IMR-90 (cell line): ENCODE results near the gene TTI1. TPM values are rescaled to one million over a fixed set of nuclear protein-coding genes. Genes with fewer than 3 reads are reported as not detected.

ENCODE experiments used
- ATAC-seq: fragments of 200-7000 bp; cut with Tn5 transposase; 2 replicates; pipeline ENCODE4 v1.9.1; 2020; ENCODE audit warnings: low read depth, mild to moderate bottlenecking, moderate library complexity
- BruUV-seq: library from RNA; stranded (reverse); fragments of 400-500 nt; replicated peaks from 2 replicates; lab custom pipeline; 2021; lab: Mats Ljungman, UMichigan
- CTCF ChIA-PET: fragments of 300-600 bp; formaldehyde crosslinking; extraction: SDS; loops from one replicate; lab custom pipeline; 2021; ENCODE audit warnings: antibody characterized with exemption; lab: Yijun Ruan, JAX
- POLR2A ChIA-PET: fragments of 300-600 bp; sonication (Branson Sonifier 250); formaldehyde crosslinking; loops from one replicate; lab custom pipeline; 2022; ENCODE audit warnings: antibody characterized with exemption; ENCODE audit not compliant: unreplicated experiment; lab: Charles Lee
- DNase-seq: peaks from one replicate; pipeline ENCODE4 v3.0.0; 2013
- H2AFZ ChIP-seq: replicated peaks from 2 replicates; pipeline ENCODE3; 2013; ENCODE audit warnings: low read length, mild to moderate bottlenecking; ENCODE audit not compliant: poor library complexity
- H2AK5ac ChIP-seq: 2 replicates; pipeline ENCODE4 v1.6.1; 2013; ENCODE audit warnings: low read depth, low read length, inconsistent platforms
- H2AK9ac ChIP-seq: replicated peaks from 2 replicates; pipeline ENCODE3; 2013; ENCODE audit warnings: mild to moderate bottlenecking, low read depth, low read length, moderate library complexity; ENCODE audit not compliant: poor library complexity
- H2BK120ac ChIP-seq: 2 replicates; pipeline ENCODE4 v1.6.1; 2013; ENCODE audit warnings: low read depth, low read length, inconsistent platforms
- H2BK15ac ChIP-seq: 3 replicates; pipeline ENCODE4 v1.6.1; 2013; ENCODE audit warnings: low read depth, low read length, inconsistent platforms
- H2BK20ac ChIP-seq: 2 replicates; pipeline ENCODE4 v1.6.1; 2013; ENCODE audit warnings: low read depth, mild to moderate bottlenecking, inconsistent platforms, low read length, moderate library complexity
- H2BK5ac ChIP-seq: 2 replicates; pipeline ENCODE4 v1.6.1; 2013; ENCODE audit warnings: mild to moderate bottlenecking, low read depth, low read length, inconsistent platforms; ENCODE audit not compliant: poor library complexity, severe bottlenecking
- H3K14ac ChIP-seq: replicated peaks from 2 replicates; pipeline ENCODE4 v1.6.1; 2013; ENCODE audit warnings: low read depth, low read length, inconsistent platforms
- H3K18ac ChIP-seq: 2 replicates; pipeline ENCODE4 v1.6.1; 2013; ENCODE audit warnings: low read depth, low read length, control low read depth
- H3K23ac ChIP-seq: 2 replicates; pipeline ENCODE4 v1.6.1; 2013; ENCODE audit warnings: low read depth, low read length, inconsistent platforms
- H3K27ac ChIP-seq: 2 replicates; pipeline ENCODE4 v1.5.1; 2013; ENCODE audit warnings: mild to moderate bottlenecking, control low read depth, low read length; ENCODE audit not compliant: insufficient read depth
- H3K27me3 ChIP-seq: 2 replicates; pipeline ENCODE4 v1.6.1; 2013; ENCODE audit warnings: low read length; ENCODE audit not compliant: control insufficient read depth, insufficient read depth
- H3K36me3 ChIP-seq: 2 replicates; pipeline ENCODE4 v1.6.1; 2013; ENCODE audit warnings: low read length, mixed read lengths; ENCODE audit not compliant: control insufficient read depth, insufficient read depth
- H3K4ac ChIP-seq: 2 replicates; pipeline ENCODE4 v1.6.1; 2013; ENCODE audit warnings: low read depth, low read length, inconsistent platforms
- H3K4me1 ChIP-seq: 2 replicates; pipeline ENCODE4 v1.6.1; 2013; ENCODE audit warnings: low read length, mixed read lengths; ENCODE audit not compliant: control insufficient read depth, insufficient read depth
- H3K4me2 ChIP-seq: 2 replicates; pipeline ENCODE4 v1.6.1; 2013; ENCODE audit warnings: low read depth, mild to moderate bottlenecking, control low read depth, low read length, moderate library complexity
- H3K4me3 ChIP-seq: 2 replicates; pipeline ENCODE4 v1.5.1; 2013; ENCODE audit warnings: low read depth, mild to moderate bottlenecking, control low read depth, low read length, moderate library complexity; ENCODE audit not compliant: insufficient read depth
- H3K56ac ChIP-seq: 2 replicates; pipeline ENCODE4 v1.6.1; 2013; ENCODE audit warnings: low read length, inconsistent platforms; ENCODE audit not compliant: insufficient read depth; ENCODE audit errors: extremely low read depth
- H3K79me1 ChIP-seq, 2 experiments: 2 replicates each; pipeline ENCODE4 v1.6.1; 2013; ENCODE audit warnings: low read length in 2 of 2, inconsistent platforms in 1 of 2, low read depth in 1 of 2
- H3K9ac ChIP-seq: 2 replicates; pipeline ENCODE4 v1.6.1; 2013; ENCODE audit warnings: low read depth, low read length, control low read depth
- H3K9me1 ChIP-seq: 2 replicates; pipeline ENCODE4 v1.6.1; 2013; ENCODE audit warnings: low read length, inconsistent platforms; ENCODE audit not compliant: insufficient read depth
- H3K9me3 ChIP-seq: 2 replicates; pipeline ENCODE4 v1.6.1; 2013; ENCODE audit warnings: low read length; ENCODE audit not compliant: control insufficient read depth, insufficient read depth
- H4K20me1 ChIP-seq: 2 replicates; pipeline ENCODE4 v1.6.1; 2013; ENCODE audit warnings: low read length, inconsistent platforms; ENCODE audit not compliant: insufficient read depth
- H4K5ac ChIP-seq: 2 replicates; pipeline ENCODE4 v1.6.1; 2013; ENCODE audit warnings: mild to moderate bottlenecking, low read depth, low read length, control low read depth
- H4K8ac ChIP-seq, 2 experiments: 2 replicates each; pipeline ENCODE4 v1.6.1; 2013; ENCODE audit warnings: low read depth in 2 of 2, low read length in 2 of 2, control low read depth in 1 of 2, inconsistent platforms in 1 of 2
- H4K91ac ChIP-seq: 2 replicates; pipeline ENCODE4 v1.6.1; 2013; ENCODE audit warnings: low read depth, low read length, inconsistent platforms; ENCODE audit not compliant: insufficient read depth
- BHLHE40 ChIP-seq: fragments of 150-350 bp; IDR thresholded peaks from 2 replicates; pipeline ENCODE4 v1.6.1; 2016; ENCODE audit warnings: mild to moderate bottlenecking, low read depth, low read length
- CEBPB ChIP-seq: IDR thresholded peaks from 2 replicates; pipeline ENCODE4 v1.6.1; 2012; ENCODE audit warnings: low read depth, low read length, improper control_type of control experiment
- CHD1 ChIP-seq: IDR thresholded peaks from 2 replicates; pipeline ENCODE4 v1.6.1; 2012; ENCODE audit warnings: low read depth, low read length, improper control_type of control experiment
- CTCF ChIP-seq: conservative IDR thresholded peaks from 2 replicates; pipeline ENCODE4 v1.5.1; 2012; ENCODE audit warnings: mild to moderate bottlenecking, low read depth, low read length, improper control_type of control experiment
- ELK1 ChIP-seq: fragments of 150-350 bp; IDR thresholded peaks from 2 replicates; pipeline ENCODE4 v1.6.1; 2016; ENCODE audit warnings: low read depth, mild to moderate bottlenecking, low read length, moderate library complexity, borderline replicate concordance
- FOS ChIP-seq: fragments of 150-350 bp; IDR thresholded peaks from 2 replicates; pipeline ENCODE4 v1.6.1; 2016; ENCODE audit warnings: low read depth, low read length
- MAFK ChIP-seq: IDR thresholded peaks from 2 replicates; pipeline ENCODE4 v1.6.1; 2012; ENCODE audit warnings: low read depth, low read length, improper control_type of control experiment
- MXI1 ChIP-seq: IDR thresholded peaks from 2 replicates; pipeline ENCODE4 v1.6.1; 2012; ENCODE audit warnings: low read depth, mild to moderate bottlenecking, low read length, moderate library complexity, borderline replicate concordance
- NFE2L2 ChIP-seq: fragments of 150-350 bp; IDR thresholded peaks from 2 replicates; pipeline ENCODE4 v1.6.1; 2016; ENCODE audit warnings: low read depth, mild to moderate bottlenecking, low read length
- POLR2A ChIP-seq: IDR thresholded peaks from 2 replicates; pipeline ENCODE4 v1.6.1; 2012; ENCODE audit warnings: mild to moderate bottlenecking, low read depth, low read length
- RAD21 ChIP-seq: IDR thresholded peaks from 2 replicates; pipeline ENCODE4 v1.6.1; 2012; ENCODE audit warnings: low read length, improper control_type of control experiment
- RFX5 ChIP-seq: IDR thresholded peaks from 2 replicates; pipeline ENCODE4 v1.8.0; 2012; ENCODE audit warnings: low read depth, mild to moderate bottlenecking, low read length, moderate library complexity
- SMC3 ChIP-seq: fragments of 150-350 bp; IDR thresholded peaks from 2 replicates; pipeline ENCODE4 v1.6.1; 2016; ENCODE audit warnings: low read depth, mild to moderate bottlenecking, antibody characterized with exemption, low read length, moderate library complexity
- USF2 ChIP-seq: fragments of 150-350 bp; IDR thresholded peaks from 2 replicates; pipeline ENCODE4 v1.6.1; 2017; ENCODE audit warnings: mild to moderate bottlenecking, antibody characterized with exemption, low read length, low read depth
- WGBS, 2 experiments: methylation state at CpG; one replicate each; pipeline versions ENCODE4 v1.1.5 to v1.1.7; 2013; ENCODE audit warnings: missing lambda C conversion rate in 2 of 2; ENCODE audit not compliant: insufficient read length in 1 of 2; ENCODE audit errors: extremely low coverage in 2 of 2; 5-methylcytosine and 5-hydroxymethylcytosine counted together
- dilution Hi-C: fragments of 300-500 bp; cut with HindIII; formaldehyde crosslinking; loops from one replicate; pipeline ENCODE4 v1.14.3; 2018; ENCODE audit warnings: low sequenced_read_pairs; ENCODE audit not compliant: unreplicated experiment
- in situ Hi-C: fragments of 300-500 bp; cut with MboI; formaldehyde crosslinking; loops from 3 replicates; pipeline ENCODE4 v1.14.3; 2019; ENCODE audit warnings: low sequenced_read_pairs, inconsistent platforms, mixed read lengths
- intact Hi-C: fragments of 100-400 bp; cut with micrococcal nuclease; formaldehyde crosslinking; loops from 2 replicates; pipeline ENCODE4 v1.10.0; 2022
- polyA plus RNA-seq, 3 experiments: library from polyadenylated mRNA; depleted of rRNA; stranded (reverse); fragments of >200 nt; gene quantifications; 2 replicates each; pipeline ENCODE4 v1.2.3, GENCODE V29; 2012; ENCODE audit warnings: low replicate concordance in 1 of 3
- total RNA-seq: library from RNA; depleted of rRNA; stranded (reverse); fragments of >200 nt; gene quantifications from 2 replicates; pipeline ENCODE4 v1.2.3, GENCODE V29; 2012

Gene TTI1
- total and polyA plus RNA-seq, 2 of the 4 experiments (the other 2 are of a cell fraction): 12.5 to 17.6 TPM

GRCh38 chr20:37999526-38000263 is 33.6 kb downstream of the TTI1 start:
- no peak overlapping the region for H2BK5ac ChIP-seq

More at GRCh38 chr20:37999526-38000263, 33.6 kb downstream of the TTI1 start:
- no TSS peak for BruUV-seq
- no peak overlapping the region for H3K9ac ChIP-seq
- intact Hi-C loops (loop anchor here (10.0 kb wide), 1 partner anchor 175 kb away; no protein-coding TSS in a partner anchor), in situ Hi-C loops (no loop called here), dilution Hi-C loops (no loop called here)
- H3K4me2 ChIP-seq: no peak overlapping the region
- TF ChIP-seq CEBPB (no peak), RAD21 (no peak), NFE2L2 (no peak), CTCF (no peak), MAFK (no peak), ELK1 (no peak), SMC3 (no peak), BHLHE40 (no peak), USF2 (no peak), FOS (no peak), RFX5 (no peak), MXI1 (no peak), POLR2A (no peak), CHD1 (no peak)
- no peak overlapping the region; the same call in 1 of the 2 replicates for H3K18ac ChIP-seq
- H3K79me1 ChIP-seq: peaks cover 13 to 23% of the 10 kb centered on the region in 2 experiments
- H2BK120ac ChIP-seq: no peak overlapping the region
- no peak overlapping the region for H2BK20ac ChIP-seq
- H4K5ac ChIP-seq: no peak overlapping the region
- H2AFZ ChIP-seq: no peak overlapping the region
- H4K91ac ChIP-seq: no peak overlapping the region
- 89% methylated on average over 12 of the region's 15 CpGs; no CpG with 5 or more reads in 1 of the 2 experiments for WGBS, 2 experiments
- CTCF ChIA-PET: no interaction called here
- no peaks in the 10 kb centered on the region for H3K27me3 ChIP-seq
- peaks cover 35% of the 10 kb centered on the region for H3K36me3 ChIP-seq
- no peak overlapping the region for H3K4me3 ChIP-seq
- DNase-seq (no peak), ATAC-seq (no peak)
- H3K14ac ChIP-seq: no peak overlapping the region
- H3K56ac ChIP-seq: no peak overlapping the region
- no peak overlapping the region for H2BK15ac ChIP-seq
- H4K8ac ChIP-seq: no peak overlapping the region
- no peak overlapping the region for H3K23ac ChIP-seq
- peaks cover 15% of the 10 kb centered on the region for H4K20me1 ChIP-seq
- peaks cover 18% of the 10 kb centered on the region for H3K4me1 ChIP-seq
- H3K4ac ChIP-seq: no peak overlapping the region
- H2AK9ac ChIP-seq: no peak overlapping the region
- POLR2A ChIA-PET: no interaction called here
- H3K27ac ChIP-seq: no peak overlapping the region
- no peaks in the 10 kb centered on the region for H3K9me3 ChIP-seq
- H3K9me1 ChIP-seq: peaks cover 20% of the 10 kb centered on the region
- H2AK5ac ChIP-seq: peak overlapping the region; percentile 1; the same call in 1 of the 2 replicates
